ENCODE measurements around the gene FEM1C. TPM values are rescaled to one million over a fixed set of nuclear protein-coding genes. Genes with fewer than 3 reads are reported as not detected.

The FEM1C gene
- polyA plus RNA-seq, 1 experiment = 14.1 TPM

DNA sequence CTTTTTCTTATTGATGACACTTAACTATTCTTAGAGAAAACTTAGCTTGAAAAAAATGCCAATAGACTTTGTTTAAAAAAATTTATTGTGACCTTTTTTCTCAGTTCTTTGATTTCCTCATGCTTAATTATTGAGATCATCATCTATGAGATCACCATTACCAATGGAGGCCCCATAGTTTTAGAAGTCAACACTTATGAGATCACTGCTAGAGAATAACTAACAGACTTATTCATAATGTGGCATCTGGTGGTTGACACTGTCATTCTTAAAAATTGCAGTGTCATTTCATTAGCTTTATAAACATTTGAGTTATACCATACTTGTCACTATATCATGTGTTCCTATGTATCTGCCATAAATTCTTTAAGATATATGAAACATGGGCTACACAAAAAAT is 14.9 kb upstream of the FEM1C start:
- POLR2A ChIA-PET = no interaction called here

DNA sequence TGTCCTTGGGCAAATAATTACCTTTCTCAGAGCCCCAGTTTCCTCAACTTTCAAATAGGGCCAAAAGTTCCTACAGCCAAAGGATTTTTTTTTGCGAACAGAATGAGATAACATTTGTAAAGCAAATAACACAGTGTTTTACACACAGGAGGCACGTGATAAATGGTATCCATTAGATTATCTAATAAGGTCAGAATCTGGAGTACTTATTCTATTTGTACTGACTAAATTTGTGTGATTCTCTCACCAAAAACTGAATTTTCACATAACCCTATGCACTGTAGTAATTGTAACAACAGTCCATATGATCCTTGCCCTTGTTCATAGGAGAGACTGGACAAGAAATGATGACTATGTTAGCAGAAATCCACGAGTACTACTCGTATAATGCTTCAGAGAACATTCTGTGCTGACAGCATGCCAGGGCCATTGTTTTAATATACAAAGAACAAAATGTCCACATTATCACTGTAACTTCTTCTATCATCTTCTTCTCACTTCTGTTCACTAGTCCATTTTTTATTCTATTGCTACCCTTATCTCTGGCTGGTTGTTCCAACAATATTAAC is 13.9 kb upstream of the FEM1C start:
- ChIA-PET POLR2A (no interaction called here), CTCF (interaction anchor here (0.5 kb wide), 1 partner anchor 16 kb away, joined by 3 read pairs; no protein-coding TSS in a partner anchor)
- Histone ChIP-seq H3K27ac (ENCODE audit: low read depth, low read length) (no peak overlapping the region), H3K9me3 (ENCODE audit: control insufficient read depth, insufficient read depth, low read length) (no peaks in the 10 kb centered on the region), H3K27me3 (ENCODE audit: control insufficient read depth, insufficient read depth, low read length) (no peaks in the 10 kb centered on the region), H3K4me3 (ENCODE audit: low read depth, low read length) (no peak overlapping the region)
- TF ChIP-seq, protein P1, sequence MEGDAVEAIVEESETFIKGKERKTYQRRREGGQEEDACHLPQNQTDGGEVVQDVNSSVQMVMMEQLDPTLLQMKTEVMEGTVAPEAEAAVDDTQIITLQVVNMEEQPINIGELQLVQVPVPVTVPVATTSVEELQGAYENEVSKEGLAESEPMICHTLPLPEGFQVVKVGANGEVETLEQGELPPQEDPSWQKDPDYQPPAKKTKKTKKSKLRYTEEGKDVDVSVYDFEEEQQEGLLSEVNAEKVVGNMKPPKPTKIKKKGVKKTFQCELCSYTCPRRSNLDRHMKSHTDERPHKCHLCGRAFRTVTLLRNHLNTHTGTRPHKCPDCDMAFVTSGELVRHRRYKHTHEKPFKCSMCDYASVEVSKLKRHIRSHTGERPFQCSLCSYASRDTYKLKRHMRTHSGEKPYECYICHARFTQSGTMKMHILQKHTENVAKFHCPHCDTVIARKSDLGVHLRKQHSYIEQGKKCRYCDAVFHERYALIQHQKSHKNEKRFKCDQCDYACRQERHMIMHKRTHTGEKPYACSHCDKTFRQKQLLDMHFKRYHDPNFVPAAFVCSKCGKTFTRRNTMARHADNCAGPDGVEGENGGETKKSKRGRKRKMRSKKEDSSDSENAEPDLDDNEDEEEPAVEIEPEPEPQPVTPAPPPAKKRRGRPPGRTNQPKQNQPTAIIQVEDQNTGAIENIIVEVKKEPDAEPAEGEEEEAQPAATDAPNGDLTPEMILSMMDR (IDR thresholded peaks at IDR 0.05; ENCODE audit: low read depth, low read length) = no peak
- no peak for DNase-seq (ENCODE audit: low read depth, low spot score)

More for the DNA sequence above, 14.9 kb upstream of the FEM1C start:
- Histone ChIP-seq H3K27me3 (ENCODE audit: control insufficient read depth, insufficient read depth, low read length) (no peaks in the 10 kb centered on the region), H3K9me3 (ENCODE audit: control insufficient read depth, insufficient read depth, low read length) (no peaks in the 10 kb centered on the region), H3K27ac (ENCODE audit: low read depth, low read length) (no peak overlapping the region), H3K4me3 (ENCODE audit: low read depth, low read length) (no peak overlapping the region)
- TF ChIP-seq, protein P1 (IDR thresholded peaks at IDR 0.05; ENCODE audit: low read depth, low read length) = no peak
- CTCF ChIA-PET = interaction anchor here (0.6 kb wide), 1 partner anchor 290 kb away, joined by 3 read pairs; no protein-coding TSS in a partner anchor
- no peak for DNase-seq (ENCODE audit: low read depth, low spot score)

DNA sequence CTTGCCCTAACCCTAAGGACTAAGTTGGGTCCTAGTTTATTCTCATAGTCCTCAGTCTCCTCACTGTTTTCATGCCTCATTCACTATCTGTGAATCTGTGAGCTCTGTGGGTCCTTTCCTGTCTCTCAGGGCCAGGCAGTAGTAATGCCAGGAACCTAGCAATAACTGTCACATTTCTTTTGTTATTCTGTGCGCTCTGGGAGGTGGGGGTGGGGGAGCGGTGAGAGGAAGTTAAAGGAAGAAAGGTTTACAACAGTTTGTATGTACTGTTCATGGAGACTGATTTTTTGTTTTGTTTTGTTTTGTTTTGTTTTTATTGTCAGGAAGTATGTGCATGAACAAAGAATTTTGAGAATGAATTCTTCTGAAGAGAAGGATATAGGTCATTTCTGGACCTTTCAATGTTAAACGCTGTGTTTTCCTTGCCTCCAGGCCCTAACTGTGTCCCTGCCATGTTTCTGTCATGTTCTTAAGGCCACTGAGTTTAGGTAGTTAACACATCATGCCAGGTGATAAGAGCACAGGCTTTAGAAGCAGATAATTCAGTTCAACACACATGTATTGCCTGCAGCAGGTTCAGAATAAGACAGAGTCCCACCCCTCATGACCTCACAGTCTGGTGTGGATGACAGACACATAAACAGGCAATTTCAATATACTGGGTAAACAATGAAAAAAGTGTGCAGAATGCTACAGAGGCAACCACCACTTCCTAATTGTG is 13.3 kb upstream of the FEM1C start:
- POLR2A ChIA-PET = no interaction called here
- no peak overlapping the region for H3K4me3 ChIP-seq (ENCODE audit: low read depth, low read length)
- DNase-seq (ENCODE audit: low read depth, low spot score) = no peak
- H3K27me3 ChIP-seq (ENCODE audit: control insufficient read depth, insufficient read depth, low read length) = no peaks in the 10 kb centered on the region
- TF ChIP-seq, protein P1 (IDR thresholded peaks at IDR 0.05; ENCODE audit: low read depth, low read length) = no peak
- CTCF ChIA-PET = no interaction called here
- no peaks in the 10 kb centered on the region for H3K9me3 ChIP-seq (ENCODE audit: control insufficient read depth, insufficient read depth, low read length)
- no peak overlapping the region for H3K27ac ChIP-seq (ENCODE audit: low read depth, low read length)

DNA sequence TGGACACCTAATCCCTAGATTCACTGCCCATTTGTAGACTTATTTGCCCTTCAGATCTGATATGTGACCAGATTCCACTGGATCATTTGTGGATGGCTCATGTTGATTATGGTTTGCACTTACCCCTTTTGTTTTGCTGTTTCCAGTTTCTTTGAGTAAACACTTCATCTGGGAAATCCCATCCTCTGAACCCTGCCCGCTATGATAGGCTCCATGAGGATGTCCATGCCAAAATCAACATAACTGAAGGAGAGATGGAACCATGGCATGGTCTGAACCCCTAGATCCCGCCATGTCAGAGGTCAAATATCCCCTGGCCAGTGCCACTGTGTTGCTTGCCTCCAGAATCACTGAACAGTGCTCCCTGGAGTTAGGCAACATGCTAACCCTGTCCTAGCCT is 11.7 kb upstream of the FEM1C start:
- H3K27ac ChIP-seq (ENCODE audit: low read depth, low read length) = no peak overlapping the region

More for the DNA sequence above, 11.7 kb upstream of the FEM1C start:
- ChIA-PET POLR2A (no interaction called here), CTCF (no interaction called here)
- TF ChIP-seq, protein P1 (IDR thresholded peaks at IDR 0.05; ENCODE audit: low read depth, low read length) = no peak
- no peak for DNase-seq (ENCODE audit: low read depth, low spot score)
- H3K9me3 ChIP-seq (ENCODE audit: control insufficient read depth, insufficient read depth, low read length) = no peaks in the 10 kb centered on the region
- no peak overlapping the region for H3K4me3 ChIP-seq (ENCODE audit: low read depth, low read length)
- no peaks in the 10 kb centered on the region for H3K27me3 ChIP-seq (ENCODE audit: control insufficient read depth, insufficient read depth, low read length)
